ENCODE measurements around the gene CELF4.

Gene CELF4

DNA sequence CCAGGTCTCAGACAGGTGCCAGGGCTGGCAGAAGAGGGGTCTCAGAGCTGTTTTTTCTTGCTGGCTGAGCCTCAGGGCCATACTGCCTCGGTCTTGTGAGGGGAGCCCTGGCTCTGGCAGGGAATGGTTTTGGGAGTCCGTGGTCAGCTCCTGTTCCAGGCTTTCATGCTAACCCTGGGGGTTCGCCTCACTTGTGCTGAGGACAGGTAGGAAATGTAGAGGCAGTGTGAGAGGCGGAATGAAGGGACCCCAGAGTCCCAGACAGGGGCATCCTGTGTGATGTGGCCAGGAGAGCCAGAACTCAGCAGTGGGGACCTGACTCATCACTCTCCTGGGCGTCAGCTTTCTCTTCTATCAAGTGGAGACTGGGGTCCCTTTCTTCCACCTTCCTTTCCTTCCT, 5.7 kb upstream of the CELF4 start:
- DNase-seq: no peak

DNA sequence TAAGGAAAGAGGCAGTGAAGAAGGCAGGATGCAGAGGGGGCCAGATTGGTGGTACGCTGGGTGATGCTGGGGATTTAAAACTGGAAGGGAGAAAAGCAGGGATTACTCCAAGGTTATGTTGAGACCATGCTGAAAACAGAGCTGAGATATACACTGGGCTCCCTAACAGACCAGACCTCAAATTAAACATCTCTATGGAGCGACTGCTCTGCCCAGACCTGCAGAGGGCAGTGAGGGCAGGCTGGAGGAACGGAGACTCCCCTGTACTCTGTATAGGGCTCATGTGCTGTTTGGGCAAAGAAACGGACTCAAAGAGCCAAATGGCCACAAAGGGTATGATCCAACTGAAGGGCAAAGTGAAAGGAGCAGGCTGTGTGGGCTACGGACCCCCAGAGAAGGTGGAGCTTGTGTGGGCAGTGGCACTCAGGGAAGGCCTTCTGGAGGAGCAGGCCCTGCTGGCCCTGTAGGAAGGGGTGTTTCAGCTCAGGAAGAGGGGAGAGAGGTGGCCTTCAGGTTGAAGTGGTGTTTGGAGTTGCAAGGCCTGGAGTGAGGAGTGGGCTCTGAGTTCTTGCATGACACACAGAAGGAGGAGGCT, 4.8 kb upstream of the CELF4 start:
- no peak for DNase-seq

DNA sequence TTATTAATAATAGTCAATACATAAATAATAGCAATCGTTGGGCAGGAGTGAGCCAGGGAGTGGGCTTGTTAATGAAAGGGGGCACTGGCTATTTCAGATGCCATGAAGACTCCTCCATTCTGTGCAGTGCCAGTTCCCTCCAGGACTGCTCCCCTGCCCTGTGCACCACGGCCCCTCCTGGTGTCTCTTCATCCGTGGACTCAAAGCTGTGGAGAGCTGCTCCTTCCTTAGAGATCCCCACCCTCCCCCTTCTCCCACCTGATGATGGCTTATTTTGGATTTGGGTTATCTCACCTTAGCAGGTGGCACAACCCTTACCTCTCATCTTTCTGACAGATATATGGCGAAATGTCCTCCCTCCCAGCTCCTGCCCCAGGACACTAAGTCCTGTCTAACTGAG, 3.1 kb upstream of the CELF4 start:
- DNase-seq: no peak

GRCh38 chr18:37567994-37568359, 2.4 kb upstream of the CELF4 start:
- DNase-seq: no peak

GRCh38 chr18:37567061-37567993, 1.7 kb upstream of the CELF4 start:
- no peak for DNase-seq

DNA sequence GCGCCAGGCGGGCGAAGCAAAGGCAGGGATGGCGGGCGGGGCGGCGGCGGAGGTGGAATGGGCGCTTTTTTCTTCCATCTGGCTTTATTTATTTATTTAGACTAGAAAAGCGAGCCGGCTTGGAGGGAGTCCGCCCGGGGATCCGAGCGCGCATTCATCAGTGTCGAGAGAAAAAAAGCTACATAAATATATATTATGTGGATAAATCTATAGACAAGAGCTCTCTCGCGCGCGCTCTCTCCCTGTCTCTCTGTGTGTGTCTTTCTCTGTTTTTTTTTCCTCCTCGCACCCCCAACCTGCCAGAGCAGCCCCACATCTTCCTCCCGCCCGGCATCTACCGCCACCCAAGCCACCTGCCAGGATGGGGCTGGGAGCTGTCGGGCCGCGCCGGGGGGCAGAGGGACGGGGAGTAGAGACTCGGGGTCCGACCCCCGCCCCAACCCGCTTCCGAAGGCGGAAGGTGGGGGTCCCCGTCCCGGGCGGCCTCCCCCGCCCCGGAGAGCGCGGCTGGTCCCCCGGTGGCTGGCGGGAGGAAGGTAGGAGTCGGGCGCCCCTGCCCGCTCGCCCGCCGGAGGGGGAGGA, 972 bp upstream of the CELF4 start:
- no peak for DNase-seq

GRCh38 chr18:37565977-37566478, 430 bp upstream of the CELF4 start:
- DNase-seq: no peak

DNA sequence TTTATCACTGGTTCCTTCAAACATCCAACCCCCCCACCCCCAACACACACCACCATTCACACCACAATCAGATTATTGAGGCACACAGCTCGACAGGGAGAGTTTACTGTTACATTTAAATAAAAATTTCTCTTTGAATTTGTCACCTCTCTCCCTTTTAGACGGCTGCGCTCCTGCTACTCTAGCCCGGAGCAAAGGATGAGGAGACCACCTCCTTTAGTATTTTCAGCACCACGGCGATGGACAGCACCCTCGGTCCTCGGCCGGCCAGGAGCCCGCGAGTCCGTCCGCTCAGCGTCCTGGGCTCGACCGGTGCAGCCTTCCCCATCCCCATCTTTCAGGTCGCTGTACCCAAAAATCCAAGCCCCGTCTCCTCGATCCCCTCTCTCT, 892 bp downstream of the CELF4 start:
- no peak for DNase-seq

DNA sequence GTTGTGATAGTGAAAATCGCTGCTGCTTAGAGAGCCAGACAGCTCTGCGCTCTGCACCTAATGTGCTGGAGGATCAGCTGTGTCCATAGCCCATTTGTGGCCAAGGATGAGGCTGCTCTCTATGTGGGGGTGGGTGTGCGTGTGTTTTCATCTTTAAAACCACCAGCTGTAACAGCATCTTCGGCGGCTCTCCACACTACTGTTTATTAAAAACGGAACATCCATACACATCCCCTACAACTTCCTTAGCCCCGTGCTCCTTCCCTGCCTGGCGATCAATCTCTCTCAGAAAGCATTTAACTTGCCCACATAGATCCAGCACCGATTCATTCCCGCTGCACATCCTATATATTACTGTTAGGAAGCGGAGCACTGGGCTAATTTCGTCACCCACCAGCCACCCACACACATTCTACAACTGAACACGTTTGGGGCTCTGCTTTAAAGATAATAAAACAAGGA, 1.6 kb downstream of the CELF4 start:
- DNase-seq: no peak

DNA sequence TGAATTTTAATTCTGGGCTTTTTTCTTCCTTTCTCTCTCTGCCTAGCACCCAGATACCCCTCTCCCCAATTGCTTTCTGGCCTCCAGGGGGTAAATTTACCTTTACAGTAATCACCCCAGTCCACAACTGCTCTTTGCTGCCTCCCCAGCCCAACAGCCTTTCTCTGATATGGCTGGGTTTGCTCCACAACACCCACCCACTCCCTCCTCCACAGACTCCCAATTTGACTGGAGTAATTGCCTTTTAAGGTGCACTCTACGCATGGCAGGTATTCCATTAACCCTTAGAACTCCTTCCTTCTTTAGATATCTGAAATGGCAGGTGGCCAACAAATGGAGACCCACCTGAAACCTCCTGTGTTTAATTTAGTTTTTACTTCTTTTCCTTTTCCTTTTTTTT, 3.6 kb downstream of the CELF4 start:
- no peak for DNase-seq

GRCh38 chr18:37560003-37560402, 5.6 kb downstream of the CELF4 start:
- no peak for DNase-seq

DNA sequence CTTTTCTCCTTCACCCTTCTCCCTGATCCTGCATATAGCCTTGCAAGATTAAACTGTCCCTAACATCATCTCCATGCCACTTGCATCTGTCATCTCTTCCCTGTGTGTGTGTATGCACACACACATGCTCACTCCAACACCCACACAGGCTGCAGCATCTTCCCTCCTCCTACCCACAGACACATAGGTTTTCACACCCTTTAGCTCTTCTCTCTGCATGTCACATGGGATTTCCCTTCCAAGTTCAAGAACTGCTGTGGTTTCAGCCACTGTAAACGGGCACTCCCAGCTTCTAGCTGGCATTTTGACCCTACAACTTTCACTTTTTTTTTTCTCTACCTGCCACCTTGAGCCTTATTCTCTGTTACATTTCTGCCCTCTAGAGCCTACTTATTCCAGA, 6.4 kb downstream of the CELF4 start:
- no peak for DNase-seq

GRCh38 chr18:37554399-37554787, 11.2 kb downstream of the CELF4 start:
- no peak for DNase-seq

DNA sequence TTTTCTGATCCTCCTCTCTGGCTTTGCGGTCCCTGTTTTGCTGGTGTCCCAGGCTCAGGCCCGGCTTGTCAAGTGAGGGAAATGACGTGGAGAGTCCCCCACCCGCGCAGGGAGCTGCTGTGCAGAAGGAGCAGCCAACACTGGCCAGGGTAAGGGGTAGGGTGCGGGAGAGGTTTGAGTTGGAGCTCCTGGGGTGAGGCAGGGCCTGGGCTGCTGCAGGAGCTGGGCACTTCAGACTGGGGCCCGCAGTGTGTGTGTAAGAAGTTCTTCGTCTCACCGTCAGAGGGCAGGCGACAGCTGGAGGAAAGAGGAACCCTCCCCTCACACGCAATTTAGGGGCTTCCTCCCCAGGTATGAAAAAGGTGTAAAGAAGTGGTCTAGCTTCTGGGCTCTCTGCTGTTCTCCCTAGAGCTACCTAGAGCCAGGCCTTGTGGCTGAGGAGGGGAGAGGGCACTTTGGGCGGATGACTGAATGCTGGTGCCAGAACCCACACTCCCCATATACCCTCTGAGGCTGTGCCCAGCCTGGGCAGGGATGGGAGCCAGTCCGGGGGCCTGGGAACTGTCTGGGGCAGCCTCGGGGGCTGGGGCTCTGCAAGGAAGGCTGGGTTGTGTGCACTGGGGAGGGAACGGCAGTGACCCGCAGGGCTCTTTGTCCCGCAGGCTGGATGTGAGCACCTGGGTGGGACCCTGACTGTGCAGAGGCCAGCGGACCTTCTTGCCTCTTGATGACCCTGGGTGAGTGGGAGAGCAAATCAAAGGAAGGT, 11.8 kb downstream of the CELF4 start:
- DNase-seq: no peak

GRCh38 chr18:37552286-37552685, 13.3 kb downstream of the CELF4 start:
- DNase-seq: no peak

DNA sequence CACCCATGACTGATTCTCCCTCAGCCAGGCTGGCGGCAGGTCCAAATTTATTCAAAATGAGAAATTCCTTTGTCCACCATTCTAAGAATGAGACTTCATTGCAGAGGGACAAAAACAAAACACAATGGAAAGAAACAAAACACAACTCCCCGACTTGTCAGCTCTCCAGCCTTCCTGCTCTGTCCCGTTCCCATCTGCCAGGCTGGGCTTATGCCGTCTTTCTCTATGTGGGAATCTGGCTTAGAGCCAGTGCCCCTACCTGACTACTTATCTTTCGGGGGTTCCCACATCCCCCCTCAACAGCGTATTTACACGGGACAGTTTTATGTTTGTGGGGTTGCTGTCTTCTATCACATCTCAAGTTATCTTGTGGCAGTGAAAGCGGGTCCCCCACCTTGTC, 13.8 kb downstream of the CELF4 start:
- DNase-seq: no peak

GRCh38 chr18:37551249-37551648, 14.3 kb downstream of the CELF4 start:
- DNase-seq: no peak

DNA sequence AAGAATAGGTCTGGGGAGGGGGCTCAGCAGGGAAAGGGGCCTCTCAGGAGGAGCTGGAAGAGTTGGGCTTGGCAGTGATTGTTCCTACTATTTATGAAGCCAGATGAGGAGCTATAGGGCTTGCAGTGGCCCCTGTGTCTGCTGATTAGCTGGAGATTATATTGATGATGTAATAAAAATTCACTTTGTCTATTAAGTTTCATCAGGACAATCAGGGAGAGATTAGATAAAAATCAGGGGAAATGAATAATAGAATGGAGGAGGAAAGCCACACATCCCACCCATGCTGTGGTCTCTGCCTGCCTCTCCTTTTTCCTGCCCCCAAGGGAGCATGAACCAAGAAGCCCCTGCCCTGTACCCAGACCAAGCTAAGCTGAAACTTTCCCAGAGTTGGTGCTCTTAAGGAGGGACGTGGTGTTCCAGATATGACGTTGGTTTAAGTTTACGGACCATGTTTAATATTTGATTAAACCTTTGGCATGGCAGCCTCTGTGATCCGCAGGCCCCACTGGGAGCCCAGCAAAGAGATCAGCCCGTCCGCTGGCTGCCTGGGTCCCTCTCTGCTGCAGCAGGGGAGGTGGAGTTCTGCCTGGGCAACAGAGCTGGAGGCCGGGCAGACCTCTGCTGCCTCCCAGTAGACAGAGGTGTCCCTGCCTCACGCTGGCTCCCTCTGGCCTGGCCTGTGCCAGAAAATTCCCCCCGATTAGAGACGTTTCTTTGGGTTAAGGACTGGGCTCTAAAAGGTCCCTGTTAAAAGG, 15.3 kb downstream of the CELF4 start:
- DNase-seq: no peak

GRCh38 chr18:37548679-37549289, 16.8 kb downstream of the CELF4 start:
- no peak for DNase-seq

DNA sequence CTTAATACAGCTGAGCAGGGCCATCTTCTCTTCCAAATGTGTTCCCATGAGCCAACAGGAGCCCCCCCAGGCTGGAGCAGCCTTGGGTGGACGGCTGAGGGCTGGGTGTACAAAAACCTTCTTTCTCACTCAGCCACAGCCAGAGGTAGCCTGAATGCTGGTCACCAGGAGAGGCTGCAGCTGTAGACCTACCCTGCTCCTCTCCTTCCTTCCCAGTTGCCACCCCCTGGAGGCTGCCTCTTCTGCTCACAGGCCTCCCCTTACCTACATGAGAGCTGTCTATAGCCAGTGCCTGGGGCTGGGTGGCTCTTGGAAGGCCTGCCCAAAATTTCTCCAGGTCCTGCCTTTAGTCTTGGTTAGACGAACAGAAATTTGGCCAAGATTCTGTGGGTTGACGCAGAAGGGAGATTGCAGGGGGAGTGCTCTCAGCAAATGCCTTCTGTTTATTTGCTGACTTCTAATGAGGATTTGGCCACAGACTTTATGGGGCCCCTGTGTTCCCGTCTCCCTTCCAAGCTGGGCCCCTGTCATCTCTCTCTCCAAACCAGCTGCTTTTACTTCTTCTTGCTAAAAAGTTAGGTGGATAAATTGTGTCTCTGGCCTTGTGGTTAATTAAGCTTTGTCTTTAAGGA, 18.3 kb downstream of the CELF4 start:
- DNase-seq: no peak

DNA sequence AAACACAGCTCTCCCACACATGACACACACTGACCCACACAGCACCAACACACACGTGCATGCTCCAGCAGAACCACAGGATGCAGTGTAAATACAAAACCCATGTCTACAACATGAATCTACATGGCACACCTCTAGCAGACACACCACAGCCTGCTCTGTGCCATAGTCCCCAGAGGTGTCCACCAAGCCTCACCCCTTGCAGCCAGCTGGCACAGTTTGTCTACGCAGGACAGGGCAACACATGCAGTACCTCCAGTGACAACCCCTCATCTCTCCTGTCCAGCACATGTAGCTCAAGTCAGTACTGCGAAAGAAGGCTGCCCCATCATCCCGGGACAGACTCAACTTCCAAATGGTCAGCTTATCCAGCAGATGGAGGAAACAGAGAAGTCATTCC, 18.9 kb downstream of the CELF4 start:
- DNase-seq: no peak

DNA sequence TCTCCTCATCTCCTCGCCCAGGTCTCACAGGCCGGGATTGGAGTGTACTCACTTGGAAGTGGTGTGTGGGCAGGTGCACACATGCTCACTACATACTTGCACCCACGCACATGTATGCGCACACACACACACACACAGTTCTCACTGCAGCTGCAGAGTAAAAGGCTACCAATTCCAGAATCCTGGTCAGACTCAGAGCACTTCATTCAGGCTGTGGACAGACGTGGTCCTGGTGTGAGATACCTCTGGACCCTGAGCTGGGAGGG, 19.4 kb downstream of the CELF4 start:
- no peak for DNase-seq
